Measurements from ENCODE around the gene RFNG. TPM values are rescaled to one million over a fixed set of nuclear protein-coding genes. Genes with fewer than 3 reads are reported as not detected.

The RFNG gene
- total RNA-seq, 1 donor from 2014 or later = 72.3 TPM

DNA sequence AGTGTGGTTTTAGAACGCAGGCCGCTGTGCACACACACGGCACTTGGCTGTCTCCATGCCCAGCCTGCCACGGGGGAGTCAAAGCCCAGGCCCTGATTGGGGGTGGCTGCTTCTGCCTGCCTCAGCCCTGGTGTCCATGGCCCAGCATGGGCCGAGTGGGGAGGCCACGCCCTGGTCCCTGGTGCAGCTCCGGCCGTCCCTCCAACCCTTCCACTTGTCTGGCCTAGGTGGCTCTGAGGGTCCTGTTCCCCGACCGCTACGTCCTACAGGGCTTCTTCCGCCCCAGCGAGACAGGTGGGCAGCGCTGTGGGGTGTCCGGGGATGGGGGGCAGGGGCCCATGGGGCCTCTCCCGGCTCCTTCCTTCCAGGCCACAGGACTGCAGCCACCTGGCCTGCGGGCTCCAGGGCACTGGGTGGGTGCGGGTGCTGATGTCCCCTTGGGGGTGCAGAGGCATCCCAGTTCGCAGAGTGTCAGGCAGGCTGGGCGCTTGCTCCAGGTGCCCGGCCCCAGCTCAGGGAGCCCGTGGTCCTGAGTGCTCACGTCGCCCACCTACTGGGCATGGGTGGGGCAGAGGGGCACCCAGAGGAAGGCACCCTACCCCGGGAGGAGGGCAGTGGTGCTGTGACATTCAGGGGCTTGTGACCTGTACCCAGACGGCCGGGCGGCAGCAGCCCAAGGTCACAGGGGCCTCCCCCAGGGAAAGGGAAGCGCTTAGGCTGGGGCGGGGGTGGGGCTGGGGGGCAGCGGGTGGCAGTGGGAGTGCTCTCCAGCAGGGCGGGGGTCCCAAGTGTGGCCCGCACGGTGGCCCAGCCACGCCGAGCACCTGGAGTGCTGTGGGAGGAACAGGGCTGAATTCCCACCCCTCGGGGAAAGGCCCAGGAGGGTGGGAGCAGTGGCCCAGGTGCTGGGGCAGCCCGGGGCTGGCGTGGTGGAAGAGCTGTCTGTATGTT lies 40.8 kb downstream of the RFNG start:
- no peaks in the 10 kb centered on the region for H3K27me3 ChIP-seq (ENCODE audit: control insufficient read depth, insufficient read depth, low read length)
- no peak for DNase-seq (ENCODE audit: low read depth)
- H3K36me3 ChIP-seq (ENCODE audit: control insufficient read depth, insufficient read depth, low read length) = no peaks in the 10 kb centered on the region
- no peak overlapping the region for H3K4me3 ChIP-seq (ENCODE audit: low read depth, low read length)
- TF ChIP-seq, protein P1, sequence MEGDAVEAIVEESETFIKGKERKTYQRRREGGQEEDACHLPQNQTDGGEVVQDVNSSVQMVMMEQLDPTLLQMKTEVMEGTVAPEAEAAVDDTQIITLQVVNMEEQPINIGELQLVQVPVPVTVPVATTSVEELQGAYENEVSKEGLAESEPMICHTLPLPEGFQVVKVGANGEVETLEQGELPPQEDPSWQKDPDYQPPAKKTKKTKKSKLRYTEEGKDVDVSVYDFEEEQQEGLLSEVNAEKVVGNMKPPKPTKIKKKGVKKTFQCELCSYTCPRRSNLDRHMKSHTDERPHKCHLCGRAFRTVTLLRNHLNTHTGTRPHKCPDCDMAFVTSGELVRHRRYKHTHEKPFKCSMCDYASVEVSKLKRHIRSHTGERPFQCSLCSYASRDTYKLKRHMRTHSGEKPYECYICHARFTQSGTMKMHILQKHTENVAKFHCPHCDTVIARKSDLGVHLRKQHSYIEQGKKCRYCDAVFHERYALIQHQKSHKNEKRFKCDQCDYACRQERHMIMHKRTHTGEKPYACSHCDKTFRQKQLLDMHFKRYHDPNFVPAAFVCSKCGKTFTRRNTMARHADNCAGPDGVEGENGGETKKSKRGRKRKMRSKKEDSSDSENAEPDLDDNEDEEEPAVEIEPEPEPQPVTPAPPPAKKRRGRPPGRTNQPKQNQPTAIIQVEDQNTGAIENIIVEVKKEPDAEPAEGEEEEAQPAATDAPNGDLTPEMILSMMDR (IDR thresholded peaks at IDR 0.05; ENCODE audit: insufficient read depth, low read length, poor library complexity, severe bottlenecking) = no peak

DNA sequence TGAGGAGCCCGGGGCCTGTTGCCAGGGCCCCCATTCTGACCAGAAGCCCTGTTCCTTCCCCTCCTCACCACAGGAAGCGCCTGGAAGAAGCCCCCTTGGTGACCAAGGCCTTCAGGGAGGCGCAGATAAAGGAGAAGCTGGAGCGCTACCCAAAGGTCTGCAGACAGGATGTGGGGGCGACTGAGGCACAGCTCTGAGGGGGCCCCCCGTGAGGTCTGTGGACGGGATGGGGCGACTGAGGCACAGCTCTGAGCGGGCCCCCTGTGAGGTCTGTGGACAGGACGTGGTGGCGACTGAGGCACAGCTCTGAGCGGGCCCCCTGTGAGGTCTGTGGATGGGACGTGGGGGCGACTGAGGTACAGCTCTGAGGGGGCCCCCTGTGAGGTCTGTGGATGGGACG lies 42.2 kb downstream of the RFNG start:
- H3K36me3 ChIP-seq (ENCODE audit: control insufficient read depth, insufficient read depth, low read length) = no peaks in the 10 kb centered on the region
- no peak overlapping the region for H3K4me3 ChIP-seq (ENCODE audit: low read depth, low read length)
- H3K27me3 ChIP-seq (ENCODE audit: control insufficient read depth, insufficient read depth, low read length) = no peaks in the 10 kb centered on the region
- DNase-seq (ENCODE audit: low read depth) = no peak
- TF ChIP-seq, protein P1 (IDR thresholded peaks at IDR 0.05; ENCODE audit: insufficient read depth, low read length, poor library complexity, severe bottlenecking) = no peak

DNA sequence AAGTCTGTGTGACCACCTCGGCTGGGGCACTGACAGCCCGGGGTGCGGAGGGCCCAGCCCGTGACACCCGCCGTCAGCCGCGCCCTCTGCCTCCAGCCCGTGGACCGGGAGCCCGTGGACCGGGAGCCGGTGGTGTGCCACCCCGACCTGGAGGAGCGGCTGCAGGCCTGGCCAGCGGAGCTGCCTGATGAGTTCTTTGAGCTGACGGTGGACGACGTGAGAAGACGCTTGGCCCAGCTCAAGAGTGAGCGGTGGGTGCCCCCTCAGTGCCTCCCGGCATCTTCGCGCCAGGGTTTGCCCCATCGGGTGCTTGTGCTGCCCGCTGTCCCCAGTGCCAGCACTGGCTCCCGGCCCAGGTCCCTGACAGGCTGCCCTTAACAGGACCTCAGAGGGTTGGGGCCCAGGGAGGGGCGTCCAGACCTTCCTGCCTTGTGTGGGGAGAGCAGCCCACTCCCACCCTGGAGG lies 42.6 kb downstream of the RFNG start:
- DNase-seq (ENCODE audit: low read depth) = no peak
- TF ChIP-seq, protein P1 (IDR thresholded peaks at IDR 0.05; ENCODE audit: insufficient read depth, low read length, poor library complexity, severe bottlenecking) = no peak
- Histone ChIP-seq H3K4me3 (ENCODE audit: low read depth, low read length) (no peak overlapping the region), H3K27me3 (ENCODE audit: control insufficient read depth, insufficient read depth, low read length) (no peaks in the 10 kb centered on the region), H3K36me3 (ENCODE audit: control insufficient read depth, insufficient read depth, low read length) (no peaks in the 10 kb centered on the region)

DNA sequence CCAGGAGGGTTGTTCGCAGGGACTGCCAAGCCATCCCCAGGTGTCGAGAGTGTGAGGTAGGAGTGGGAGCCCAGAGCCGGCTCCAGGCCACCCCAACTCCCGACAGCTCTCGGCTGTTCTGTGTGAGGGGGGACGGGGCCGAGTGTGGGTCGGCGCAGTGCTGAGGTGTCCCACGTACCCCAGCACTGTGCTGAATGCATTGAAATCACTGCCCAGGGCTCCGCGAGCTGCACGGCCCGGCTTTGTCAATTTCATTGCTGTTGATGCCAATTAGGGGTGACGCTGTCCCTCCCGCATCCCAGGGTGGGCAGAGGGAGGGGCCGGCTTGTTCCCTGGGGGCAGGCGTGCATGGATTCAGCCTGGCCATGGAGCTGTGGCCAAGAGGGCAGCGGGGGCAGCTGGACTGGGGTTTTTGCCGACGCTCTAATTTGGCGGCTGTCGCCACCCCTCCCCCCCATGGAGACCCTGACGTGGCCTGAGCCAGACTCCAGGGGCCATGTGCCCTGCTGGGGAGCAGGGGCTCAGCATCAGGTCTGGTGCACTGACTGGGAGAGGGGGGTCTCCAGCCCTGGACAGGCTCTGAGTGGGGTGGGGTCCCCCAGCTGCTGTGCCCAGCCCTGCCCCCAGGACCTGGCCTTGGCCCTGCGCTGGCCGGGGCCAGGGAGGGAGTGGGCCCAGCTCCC lies 43.2 kb downstream of the RFNG start:
- DNase-seq (ENCODE audit: low read depth) = no peak
- TF ChIP-seq, protein P1 (IDR thresholded peaks at IDR 0.05; ENCODE audit: insufficient read depth, low read length, poor library complexity, severe bottlenecking) = no peak
- H3K4me3 ChIP-seq (ENCODE audit: low read depth, low read length) = no peak overlapping the region

DNA sequence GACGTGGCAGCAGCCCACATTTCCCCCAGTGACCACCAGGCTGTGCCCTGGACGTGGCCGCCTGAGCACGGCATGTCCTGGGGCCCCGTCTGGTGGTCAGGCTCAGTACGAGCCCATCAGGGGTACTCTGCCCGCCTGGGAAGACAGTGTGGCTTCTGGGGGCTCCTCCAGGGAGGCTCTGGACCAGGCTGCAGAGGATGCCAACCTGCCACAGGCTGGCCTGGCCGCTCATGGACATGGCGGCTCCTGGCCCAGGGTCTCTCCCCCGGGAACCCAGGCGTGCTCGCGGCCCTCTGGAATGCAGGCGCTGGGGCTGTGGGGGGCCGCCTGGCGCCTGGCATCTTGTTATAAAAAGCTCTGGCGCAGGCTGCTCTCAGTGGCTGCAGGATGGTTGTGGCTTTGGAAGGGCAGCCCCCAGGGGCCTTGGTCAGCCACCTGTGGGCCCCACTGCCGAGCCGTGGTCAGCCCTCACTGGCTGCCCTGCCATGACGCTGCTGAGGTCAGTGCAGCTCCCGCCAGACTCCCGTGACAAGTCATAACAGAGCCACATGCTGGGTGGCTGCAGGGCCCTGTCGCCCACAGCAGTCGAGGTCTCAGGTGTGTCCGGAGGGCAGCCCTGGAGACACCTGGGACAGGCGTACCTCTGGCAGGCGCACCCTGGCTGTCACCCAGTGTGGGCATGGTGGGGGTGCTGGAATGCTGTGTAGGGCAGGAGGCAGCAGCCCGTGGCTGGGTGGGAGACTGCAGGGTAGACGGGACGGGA lies 43.9 kb downstream of the RFNG start:
- TF ChIP-seq, protein P1 (IDR thresholded peaks at IDR 0.05; ENCODE audit: insufficient read depth, low read length, poor library complexity, severe bottlenecking) = peak; percentile 33
- Histone ChIP-seq H3K4me3 (ENCODE audit: low read depth, low read length) (no peak overlapping the region), H3K36me3 (ENCODE audit: control insufficient read depth, insufficient read depth, low read length) (no peaks in the 10 kb centered on the region), H3K27me3 (ENCODE audit: control insufficient read depth, insufficient read depth, low read length) (no peaks in the 10 kb centered on the region)
- DNase-seq (ENCODE audit: low read depth) = no peak

More for the DNA sequence above, 43.2 kb downstream of the RFNG start:
- H3K27me3 ChIP-seq (ENCODE audit: control insufficient read depth, insufficient read depth, low read length) = no peaks in the 10 kb centered on the region
- H3K36me3 ChIP-seq (ENCODE audit: control insufficient read depth, insufficient read depth, low read length) = no peaks in the 10 kb centered on the region
